ENCODE results near the gene B4GALT6.

B4GALT6 gene

GRCh38 chr18:31616586-31616985 is 67.8 kb downstream of the B4GALT6 start:
- TF ChIP-seq, protein P1, sequence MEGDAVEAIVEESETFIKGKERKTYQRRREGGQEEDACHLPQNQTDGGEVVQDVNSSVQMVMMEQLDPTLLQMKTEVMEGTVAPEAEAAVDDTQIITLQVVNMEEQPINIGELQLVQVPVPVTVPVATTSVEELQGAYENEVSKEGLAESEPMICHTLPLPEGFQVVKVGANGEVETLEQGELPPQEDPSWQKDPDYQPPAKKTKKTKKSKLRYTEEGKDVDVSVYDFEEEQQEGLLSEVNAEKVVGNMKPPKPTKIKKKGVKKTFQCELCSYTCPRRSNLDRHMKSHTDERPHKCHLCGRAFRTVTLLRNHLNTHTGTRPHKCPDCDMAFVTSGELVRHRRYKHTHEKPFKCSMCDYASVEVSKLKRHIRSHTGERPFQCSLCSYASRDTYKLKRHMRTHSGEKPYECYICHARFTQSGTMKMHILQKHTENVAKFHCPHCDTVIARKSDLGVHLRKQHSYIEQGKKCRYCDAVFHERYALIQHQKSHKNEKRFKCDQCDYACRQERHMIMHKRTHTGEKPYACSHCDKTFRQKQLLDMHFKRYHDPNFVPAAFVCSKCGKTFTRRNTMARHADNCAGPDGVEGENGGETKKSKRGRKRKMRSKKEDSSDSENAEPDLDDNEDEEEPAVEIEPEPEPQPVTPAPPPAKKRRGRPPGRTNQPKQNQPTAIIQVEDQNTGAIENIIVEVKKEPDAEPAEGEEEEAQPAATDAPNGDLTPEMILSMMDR (IDR thresholded peaks at IDR 0.05; ENCODE audit: low read depth, low read length, poor library complexity, severe bottlenecking): no peak
- TF ChIP-seq EZH2phosphoT487 (IDR thresholded peaks at IDR 0.05; ENCODE audit: borderline replicate concordance, low read length): no peak
- Histone ChIP-seq H3K9me2 (replicated peaks; ENCODE audit: control insufficient read depth, low read length) (no peaks in the 10 kb centered on the region; the same call in 1 of the 2 replicates), H3K79me2 (ENCODE audit: control insufficient read depth, low read length) (no peaks in the 10 kb centered on the region), H3K36me3 (ENCODE audit: control insufficient read depth, low read length) (no peaks in the 10 kb centered on the region), H3K9me3 (ENCODE audit: control insufficient read depth, insufficient read depth, low read length) (no peaks in the 10 kb centered on the region), H3K27me3 (ENCODE audit: control insufficient read depth, low read length) (peaks cover 2% of the 10 kb centered on the region; the same call in 1 of the 2 replicates), H3K27ac (ENCODE audit: low read depth, low read length) (no peak overlapping the region), H4K20me1 (ENCODE audit: control insufficient read depth, insufficient read depth, low read depth, low read length) (no peaks in the 10 kb centered on the region), H3K4me3 (ENCODE audit: low read length) (no peak overlapping the region), H3K4me2 (ENCODE audit: low read length) (no peak overlapping the region), H3F3A (ENCODE audit: control insufficient read depth, insufficient read depth) (no peaks in the 10 kb centered on the region), H3K4me1 (ENCODE audit: control insufficient read depth, low read length) (no peaks in the 10 kb centered on the region)

GRCh38 chr18:31614044-31614443 is 70.3 kb downstream of the B4GALT6 start:
- Histone ChIP-seq H4K20me1 (ENCODE audit: control insufficient read depth, insufficient read depth, low read depth, low read length) (no peaks in the 10 kb centered on the region), H3K4me3 (ENCODE audit: low read length) (no peak overlapping the region), H3K9me3 (ENCODE audit: control insufficient read depth, insufficient read depth, low read length) (no peaks in the 10 kb centered on the region), H3K36me3 (ENCODE audit: control insufficient read depth, low read length) (no peaks in the 10 kb centered on the region), H3K4me1 (ENCODE audit: control insufficient read depth, low read length) (no peaks in the 10 kb centered on the region), H3K79me2 (ENCODE audit: control insufficient read depth, low read length) (no peaks in the 10 kb centered on the region), H3K27ac (ENCODE audit: low read depth, low read length) (no peak overlapping the region), H3K27me3 (ENCODE audit: control insufficient read depth, low read length) (peaks cover 2% of the 10 kb centered on the region; the same call in 1 of the 2 replicates), H3K9me2 (replicated peaks; ENCODE audit: control insufficient read depth, low read length) (no peaks in the 10 kb centered on the region; the same call in 1 of the 2 replicates), H3F3A (ENCODE audit: control insufficient read depth, insufficient read depth) (no peaks in the 10 kb centered on the region), H3K4me2 (ENCODE audit: low read length) (no peak overlapping the region)
- TF ChIP-seq, protein P1 (IDR thresholded peaks at IDR 0.05; ENCODE audit: low read depth, low read length, poor library complexity, severe bottlenecking): no peak
- TF ChIP-seq EZH2phosphoT487 (IDR thresholded peaks at IDR 0.05; ENCODE audit: borderline replicate concordance, low read length): no peak

DNA sequence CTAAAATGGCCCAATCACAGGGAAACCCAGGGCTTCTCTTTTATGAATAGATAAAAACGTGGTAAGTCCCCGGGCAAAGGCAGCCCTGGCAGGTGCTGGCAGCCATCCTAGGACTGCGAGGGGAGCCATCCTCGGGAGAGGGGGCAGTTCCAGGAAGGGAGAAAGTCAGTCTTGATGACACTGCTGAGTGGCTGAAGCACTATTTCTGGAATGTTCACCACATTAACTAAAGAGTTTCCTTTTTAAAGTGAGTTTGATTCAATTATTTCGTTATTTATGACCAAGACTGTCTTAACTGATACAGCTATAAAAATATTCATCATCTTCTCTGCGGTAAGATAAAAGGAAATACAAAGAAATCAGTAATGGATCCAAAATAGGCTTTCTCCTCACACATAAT is 72.3 kb downstream of the B4GALT6 start:
- Histone ChIP-seq H3K4me2 (ENCODE audit: low read length) (no peak overlapping the region), H3K27me3 (ENCODE audit: control insufficient read depth, low read length) (peaks cover 2% of the 10 kb centered on the region; the same call in 1 of the 2 replicates), H3K36me3 (ENCODE audit: control insufficient read depth, low read length) (no peaks in the 10 kb centered on the region), H3K9me3 (ENCODE audit: control insufficient read depth, insufficient read depth, low read length) (no peaks in the 10 kb centered on the region), H3K4me1 (ENCODE audit: control insufficient read depth, low read length) (no peaks in the 10 kb centered on the region), H3F3A (ENCODE audit: control insufficient read depth, insufficient read depth) (no peaks in the 10 kb centered on the region), H3K4me3 (ENCODE audit: low read length) (no peak overlapping the region), H4K20me1 (ENCODE audit: control insufficient read depth, insufficient read depth, low read depth, low read length) (no peaks in the 10 kb centered on the region), H3K79me2 (ENCODE audit: control insufficient read depth, low read length) (no peaks in the 10 kb centered on the region), H3K27ac (ENCODE audit: low read depth, low read length) (no peak overlapping the region), H3K9me2 (replicated peaks; ENCODE audit: control insufficient read depth, low read length) (no peaks in the 10 kb centered on the region; the same call in 1 of the 2 replicates)
- TF ChIP-seq EZH2phosphoT487 (IDR thresholded peaks at IDR 0.05; ENCODE audit: borderline replicate concordance, low read length): no peak
- TF ChIP-seq, protein P1 (IDR thresholded peaks at IDR 0.05; ENCODE audit: low read depth, low read length, poor library complexity, severe bottlenecking): no peak
